ENCODE results near the gene CD53. TPM values are rescaled to one million over a fixed set of nuclear protein-coding genes. Genes with fewer than 3 reads are reported as not detected.

Gene CD53
- total RNA-seq, 1 donor from 2014 or later: not detected

GRCh38 chr1:110944806-110945205 lies 71.9 kb downstream of the CD53 start:
- peaks cover 12% of the 10 kb centered on the region for H3K36me3 Mint-ChIP-seq
- H3K27ac ChIP-seq: no peak overlapping the region
- H3F3A ChIP-seq (ENCODE audit: low read depth): no peaks in the 10 kb centered on the region
- no peaks in the 10 kb centered on the region for H3K27me3 ChIP-seq
- no peaks in the 10 kb centered on the region for H3K4me1 ChIP-seq
- H3K4me3 Mint-ChIP-seq: no peak overlapping the region
- H3K9me3 ChIP-seq (ENCODE audit: low read depth): peaks cover 4% of the 10 kb centered on the region
- no peak overlapping the region for H3K27ac Mint-ChIP-seq
- no peaks in the 10 kb centered on the region for H3K79me2 ChIP-seq (ENCODE audit: low read depth)
- H4K20me1 ChIP-seq (ENCODE audit: low read depth): no peaks in the 10 kb centered on the region
- no peak overlapping the region for H3K4me2 ChIP-seq
- H3K36me3 ChIP-seq: no peaks in the 10 kb centered on the region
- peaks cover 2% of the 10 kb centered on the region for H3K9me3 Mint-ChIP-seq
- H3K9ac ChIP-seq: no peak overlapping the region
- DNase-seq (ENCODE audit: low spot score): no peak
- H3K4me1 Mint-ChIP-seq: no peaks in the 10 kb centered on the region
- H2AFZ ChIP-seq (replicated peaks): no peak overlapping the region
- TF ChIP-seq EZH2 (IDR thresholded peaks at IDR 0.05) (no peak), CTCF (IDR thresholded peaks at IDR 0.05) (no peak), EZH2phosphoT487 (IDR thresholded peaks at IDR 0.05) (no peak)
- no peak overlapping the region for H3K4me3 ChIP-seq
- H3K27me3 Mint-ChIP-seq (ENCODE audit: insufficient read depth, low read depth): no peaks in the 10 kb centered on the region

GRCh38 chr1:110945626-110946025 lies 72.7 kb downstream of the CD53 start:
- Histone ChIP-seq H3K4me3 (no peak overlapping the region), H2AFZ (replicated peaks) (no peak overlapping the region)

GRCh38 chr1:110948038-110948810 lies 75.3 kb downstream of the CD53 start:
- DNase-seq (ENCODE audit: low spot score): no peak
- Mint-ChIP-seq H3K4me1 (no peaks in the 10 kb centered on the region), H3K27ac (no peak overlapping the region), H3K27me3 (ENCODE audit: insufficient read depth, low read depth) (peaks cover 3% of the 10 kb centered on the region), H3K4me3 (no peak overlapping the region), H3K9me3 (no peaks in the 10 kb centered on the region), H3K36me3 (peaks cover 16% of the 10 kb centered on the region)
- Histone ChIP-seq H3K36me3 (no peaks in the 10 kb centered on the region), H3K27ac (no peak overlapping the region), H3K4me2 (no peak overlapping the region), H3F3A (ENCODE audit: low read depth) (no peaks in the 10 kb centered on the region), H3K4me3 (no peak overlapping the region), H2AFZ (replicated peaks) (no peak overlapping the region), H3K9ac (no peak overlapping the region), H3K79me2 (ENCODE audit: low read depth) (no peaks in the 10 kb centered on the region), H3K4me1 (no peaks in the 10 kb centered on the region), H3K9me3 (ENCODE audit: low read depth) (no peaks in the 10 kb centered on the region), H4K20me1 (ENCODE audit: low read depth) (no peaks in the 10 kb centered on the region), H3K27me3 (no peaks in the 10 kb centered on the region)
- TF ChIP-seq EZH2phosphoT487 (IDR thresholded peaks at IDR 0.05) (no peak), EZH2 (IDR thresholded peaks at IDR 0.05) (no peak), CTCF (IDR thresholded peaks at IDR 0.05) (no peak)

More at GRCh38 chr1:110945626-110946025, 72.7 kb downstream of the CD53 start:
- H3K4me1 ChIP-seq: no peaks in the 10 kb centered on the region
- peaks cover 12% of the 10 kb centered on the region for H3K36me3 Mint-ChIP-seq
- H3K27ac Mint-ChIP-seq: no peak overlapping the region
- no peaks in the 10 kb centered on the region for H3K36me3 ChIP-seq
- no peaks in the 10 kb centered on the region for H4K20me1 ChIP-seq (ENCODE audit: low read depth)
- peaks cover 4% of the 10 kb centered on the region for H3K9me3 ChIP-seq (ENCODE audit: low read depth)
- no peaks in the 10 kb centered on the region for H3K9me3 Mint-ChIP-seq
- no peaks in the 10 kb centered on the region for H3K27me3 ChIP-seq
- no peak overlapping the region for H3K27ac ChIP-seq
- H3K4me1 Mint-ChIP-seq: no peaks in the 10 kb centered on the region
- H3F3A ChIP-seq (ENCODE audit: low read depth): no peaks in the 10 kb centered on the region
- no peak for DNase-seq (ENCODE audit: low spot score)
- no peaks in the 10 kb centered on the region for H3K79me2 ChIP-seq (ENCODE audit: low read depth)
- H3K9ac ChIP-seq: no peak overlapping the region
- no peak overlapping the region for H3K4me2 ChIP-seq
- TF ChIP-seq EZH2phosphoT487 (IDR thresholded peaks at IDR 0.05): no peak
- no peak for TF ChIP-seq CTCF (IDR thresholded peaks at IDR 0.05)
- peaks cover 3% of the 10 kb centered on the region for H3K27me3 Mint-ChIP-seq (ENCODE audit: insufficient read depth, low read depth)
- no peak overlapping the region for H3K4me3 Mint-ChIP-seq

Other genes starting within 250 kb of the CD53 start
- 0.62 and 0.69 TPM in 2 replicates for gene KCNA3, start 198.2 kb upstream of the CD53 start, total RNA-seq (ENCODE audit: low replicate concordance)
- gene LRIF1, start 90.8 kb downstream of the CD53 start, total RNA-seq (ENCODE audit: low replicate concordance): 17.2 and 28.4 TPM in 2 replicates